ENCODE data around the gene OR4D10.

The OR4D10 gene

GRCh38 chr11:59523541-59523940 lies 50.4 kb downstream of the OR4D10 start:
- no peak for DNase-seq (ENCODE audit: low read depth in 2 of 2)

DNA sequence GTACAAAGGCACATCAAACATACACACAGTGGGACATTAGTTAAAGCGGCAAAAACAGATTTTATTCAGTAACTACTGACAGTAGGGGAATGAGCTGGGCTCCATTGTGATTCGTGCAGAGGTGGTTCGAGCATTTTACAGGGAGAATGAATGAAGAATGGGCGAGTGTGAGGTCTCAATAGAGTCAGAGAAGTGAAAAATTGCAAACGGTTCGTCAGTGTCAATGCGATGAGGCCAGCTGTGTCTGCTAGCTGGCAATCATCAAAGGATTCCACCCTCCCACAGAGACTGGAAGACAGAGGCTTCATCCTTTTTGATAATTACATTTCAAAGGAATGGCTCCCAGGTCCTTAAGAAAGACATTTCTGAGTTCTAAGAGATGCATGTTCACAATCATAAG lies 55.6 kb downstream of the OR4D10 start:
- DNase-seq (ENCODE audit: low read depth in 2 of 2): no peak
